ENCODE measurements around the gene CCNQ. TPM values are rescaled to one million over a fixed set of nuclear protein-coding genes. Genes with fewer than 3 reads are reported as not detected.

The CCNQ gene
- total and polyA plus RNA-seq, 2 donors (not counting 1 experiment from before 2014, with no cell fraction given): 19.9 to 28.2 TPM

DNA sequence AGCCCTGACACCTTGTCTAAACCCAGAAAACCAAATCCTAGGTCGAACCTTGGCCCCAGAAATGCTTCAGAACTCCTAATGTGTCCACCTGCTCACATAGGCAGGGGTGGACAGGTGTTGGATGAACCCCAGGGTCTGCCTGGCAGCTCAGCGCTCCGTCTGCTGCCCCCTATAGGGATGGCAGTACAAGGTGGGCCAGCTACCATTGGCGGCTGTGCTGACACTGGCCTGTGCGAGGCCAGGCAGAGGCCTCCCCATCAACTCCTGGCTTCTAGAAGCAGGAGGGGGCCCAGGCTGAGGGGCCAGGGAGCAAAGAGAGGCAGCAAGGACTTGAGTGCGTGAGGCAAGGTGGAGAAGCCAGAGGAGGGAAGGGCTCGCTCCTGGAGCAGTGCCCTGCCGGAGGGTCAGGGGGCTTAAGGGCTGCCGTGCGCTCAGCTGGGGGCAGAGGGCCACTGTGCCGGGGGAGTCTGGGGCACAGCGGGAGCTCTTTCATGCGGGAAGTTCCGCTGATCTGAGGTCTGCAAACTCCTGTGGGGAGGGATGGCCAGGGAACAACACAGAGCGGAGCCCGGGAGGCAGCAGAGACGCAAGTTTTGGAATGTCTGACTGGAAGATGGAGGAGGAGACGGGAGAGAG lies 20.6 kb downstream of the CCNQ start:
- no peaks in the 10 kb centered on the region for H4K20me1 ChIP-seq (ENCODE audit: control insufficient read depth, extremely low read depth, insufficient read depth, low read length)
- no peaks in the 10 kb centered on the region for H3K4me1 ChIP-seq (ENCODE audit: control insufficient read depth, extremely low read depth, insufficient read depth, low read length)
- no peak for DNase-seq (ENCODE audit: low read depth in 2 of 2)
- H3K9ac ChIP-seq (ENCODE audit: insufficient read depth, low read length): no peak overlapping the region
- no peaks in the 10 kb centered on the region for H3K79me2 ChIP-seq (ENCODE audit: control insufficient read depth, insufficient read depth, low read length)
- no peak overlapping the region for H3K4me3 ChIP-seq (replicated peaks in 1 of 4; ENCODE audit: control extremely low read depth in 1 of 4, insufficient read depth in 1 of 4, low read depth in 3 of 4, low read length in 4 of 4)
- H3K9me3 ChIP-seq (ENCODE audit: control insufficient read depth, insufficient read depth, low read depth, low read length): no peaks in the 10 kb centered on the region
- H2AFZ ChIP-seq (ENCODE audit: low read length): no peak overlapping the region
- H3K36me3 ChIP-seq (ENCODE audit: control insufficient read depth, insufficient read depth, low read length): no peaks in the 10 kb centered on the region
- no peaks in the 10 kb centered on the region for H3K27me3 ChIP-seq (ENCODE audit: control insufficient read depth, insufficient read depth, low read length)
- no peak for TF ChIP-seq EZH2 (IDR thresholded peaks at IDR 0.05; ENCODE audit: low read length, missing control alignments)
- TF ChIP-seq, protein P1, sequence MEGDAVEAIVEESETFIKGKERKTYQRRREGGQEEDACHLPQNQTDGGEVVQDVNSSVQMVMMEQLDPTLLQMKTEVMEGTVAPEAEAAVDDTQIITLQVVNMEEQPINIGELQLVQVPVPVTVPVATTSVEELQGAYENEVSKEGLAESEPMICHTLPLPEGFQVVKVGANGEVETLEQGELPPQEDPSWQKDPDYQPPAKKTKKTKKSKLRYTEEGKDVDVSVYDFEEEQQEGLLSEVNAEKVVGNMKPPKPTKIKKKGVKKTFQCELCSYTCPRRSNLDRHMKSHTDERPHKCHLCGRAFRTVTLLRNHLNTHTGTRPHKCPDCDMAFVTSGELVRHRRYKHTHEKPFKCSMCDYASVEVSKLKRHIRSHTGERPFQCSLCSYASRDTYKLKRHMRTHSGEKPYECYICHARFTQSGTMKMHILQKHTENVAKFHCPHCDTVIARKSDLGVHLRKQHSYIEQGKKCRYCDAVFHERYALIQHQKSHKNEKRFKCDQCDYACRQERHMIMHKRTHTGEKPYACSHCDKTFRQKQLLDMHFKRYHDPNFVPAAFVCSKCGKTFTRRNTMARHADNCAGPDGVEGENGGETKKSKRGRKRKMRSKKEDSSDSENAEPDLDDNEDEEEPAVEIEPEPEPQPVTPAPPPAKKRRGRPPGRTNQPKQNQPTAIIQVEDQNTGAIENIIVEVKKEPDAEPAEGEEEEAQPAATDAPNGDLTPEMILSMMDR (conservative IDR thresholded peaks at IDR 0.05 in 1 of 2, IDR thresholded peaks at IDR 0.05 in 1 of 2; ENCODE audit: low read depth in 1 of 2, low read length in 2 of 2): no peak
- no peak overlapping the region for H3K27ac ChIP-seq (ENCODE audit: insufficient read depth, low read length)
- no peak overlapping the region for H3K4me2 ChIP-seq (ENCODE audit: extremely low read depth, insufficient read depth, low read length)

DNA sequence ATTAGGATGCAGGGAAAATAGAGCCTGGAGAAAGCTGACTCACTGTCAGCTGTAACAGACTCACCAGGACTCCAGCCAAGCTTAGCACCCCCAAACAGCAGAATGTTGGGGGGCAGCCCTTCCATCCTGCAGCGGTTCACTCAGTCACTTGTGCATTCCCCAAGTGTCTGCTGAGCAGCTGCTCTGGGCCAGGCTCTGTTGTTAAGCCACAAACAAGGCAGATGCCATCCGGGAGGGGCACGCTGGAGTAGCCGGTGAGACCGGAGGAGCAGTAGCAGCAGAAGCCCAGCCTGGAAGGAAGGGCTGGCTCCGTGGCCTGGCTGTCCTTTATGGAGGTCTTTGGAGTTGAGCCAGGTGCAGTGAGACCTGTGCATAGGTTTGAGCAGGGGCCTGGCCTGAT lies 22.0 kb downstream of the CCNQ start:
- no peaks in the 10 kb centered on the region for H4K20me1 ChIP-seq (ENCODE audit: control insufficient read depth, extremely low read depth, insufficient read depth, low read length)
- H3K79me2 ChIP-seq (ENCODE audit: control insufficient read depth, insufficient read depth, low read length): no peaks in the 10 kb centered on the region
- no peak overlapping the region for H3K4me2 ChIP-seq (ENCODE audit: extremely low read depth, insufficient read depth, low read length)
- no peak overlapping the region for H3K9ac ChIP-seq (ENCODE audit: insufficient read depth, low read length)
- H3K4me1 ChIP-seq (ENCODE audit: control insufficient read depth, extremely low read depth, insufficient read depth, low read length): no peaks in the 10 kb centered on the region
- H3K9me3 ChIP-seq (ENCODE audit: control insufficient read depth, insufficient read depth, low read depth, low read length): no peaks in the 10 kb centered on the region
- H2AFZ ChIP-seq (ENCODE audit: low read length): no peak overlapping the region
- H3K27ac ChIP-seq (ENCODE audit: insufficient read depth, low read length): no peak overlapping the region
- TF ChIP-seq, protein P1 (conservative IDR thresholded peaks at IDR 0.05 in 1 of 2, IDR thresholded peaks at IDR 0.05 in 1 of 2; ENCODE audit: low read depth in 1 of 2, low read length in 2 of 2): no peak
- no peak for TF ChIP-seq EZH2 (IDR thresholded peaks at IDR 0.05; ENCODE audit: low read length, missing control alignments)
- DNase-seq (ENCODE audit: low read depth in 2 of 2): no peak
- no peak overlapping the region for H3K4me3 ChIP-seq (replicated peaks in 1 of 4; ENCODE audit: control extremely low read depth in 1 of 4, insufficient read depth in 1 of 4, low read depth in 3 of 4, low read length in 4 of 4)
- H3K27me3 ChIP-seq (ENCODE audit: control insufficient read depth, insufficient read depth, low read length): no peaks in the 10 kb centered on the region
- H3K36me3 ChIP-seq (ENCODE audit: control insufficient read depth, insufficient read depth, low read length): no peaks in the 10 kb centered on the region

DNA sequence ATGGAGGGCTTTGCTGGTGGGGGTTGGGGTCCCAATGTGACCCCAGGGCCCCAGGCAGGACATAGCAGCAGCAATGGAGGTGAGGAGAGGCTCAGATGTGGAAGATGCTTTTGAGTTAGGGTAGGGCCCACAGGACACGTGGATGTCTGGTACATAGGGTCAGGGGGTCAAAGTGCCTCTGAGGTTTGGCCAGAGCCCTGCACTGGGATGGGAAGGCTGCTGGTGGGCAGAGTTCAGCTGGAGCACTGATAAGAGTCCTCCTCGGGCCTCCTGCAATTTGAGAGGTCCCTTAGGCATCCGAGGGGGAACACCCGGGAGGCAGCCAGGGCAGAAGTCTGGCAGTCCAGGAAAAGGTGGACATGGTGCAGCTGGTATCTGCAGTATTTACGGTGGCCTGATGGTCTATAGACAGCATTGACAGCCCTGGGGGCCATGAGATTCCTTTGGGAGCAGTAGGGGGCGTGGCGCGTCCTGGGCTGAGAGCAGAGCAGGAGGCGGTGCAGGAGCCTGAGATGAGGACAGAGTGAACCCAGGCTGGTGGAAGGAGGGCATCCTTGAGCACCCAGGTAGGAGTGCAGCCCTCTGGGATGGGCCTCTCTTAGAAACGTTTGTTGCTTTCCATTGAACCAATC lies 22.6 kb downstream of the CCNQ start:
- no peak overlapping the region for H2AFZ ChIP-seq (ENCODE audit: low read length)
- no peak for DNase-seq (ENCODE audit: low read depth in 2 of 2)
- no peaks in the 10 kb centered on the region for H3K36me3 ChIP-seq (ENCODE audit: control insufficient read depth, insufficient read depth, low read length)
- no peak overlapping the region for H3K4me3 ChIP-seq (replicated peaks in 1 of 4; ENCODE audit: control extremely low read depth in 1 of 4, insufficient read depth in 1 of 4, low read depth in 3 of 4, low read length in 4 of 4)
- H4K20me1 ChIP-seq (ENCODE audit: control insufficient read depth, extremely low read depth, insufficient read depth, low read length): no peaks in the 10 kb centered on the region
- H3K9ac ChIP-seq (ENCODE audit: insufficient read depth, low read length): no peak overlapping the region
- no peak overlapping the region for H3K27ac ChIP-seq (ENCODE audit: insufficient read depth, low read length)
- no peak for TF ChIP-seq EZH2 (IDR thresholded peaks at IDR 0.05; ENCODE audit: low read length, missing control alignments)
- TF ChIP-seq, protein P1 (conservative IDR thresholded peaks at IDR 0.05 in 1 of 2, IDR thresholded peaks at IDR 0.05 in 1 of 2; ENCODE audit: low read depth in 1 of 2, low read length in 2 of 2): no peak
- no peak overlapping the region for H3K4me2 ChIP-seq (ENCODE audit: extremely low read depth, insufficient read depth, low read length)
- no peaks in the 10 kb centered on the region for H3K27me3 ChIP-seq (ENCODE audit: control insufficient read depth, insufficient read depth, low read length)
- H3K4me1 ChIP-seq (ENCODE audit: control insufficient read depth, extremely low read depth, insufficient read depth, low read length): no peaks in the 10 kb centered on the region
- H3K79me2 ChIP-seq (ENCODE audit: control insufficient read depth, insufficient read depth, low read length): no peaks in the 10 kb centered on the region
- no peaks in the 10 kb centered on the region for H3K9me3 ChIP-seq (ENCODE audit: control insufficient read depth, insufficient read depth, low read depth, low read length)
